ENCODE measurements around the gene F2R. TPM values are rescaled to one million over a fixed set of nuclear protein-coding genes. Genes with fewer than 3 reads are reported as not detected.

The F2R gene
- total RNA-seq, 1 experiment from 2014 or later = 3.6 TPM

- no peak overlapping the region for H3K27ac ChIP-seq
- peaks cover 11% of the 10 kb centered on the region; the same call in 1 of the 2 replicates for H3F3A ChIP-seq (ENCODE audit: insufficient read depth, low read depth)
- intact Hi-C loops (cut with micrococcal nuclease; ENCODE audit: unreplicated experiment) = no loop called here
- no peak overlapping the region for H3K4me3 ChIP-seq
- no peaks in the 10 kb centered on the region for H3K9me2 ChIP-seq (ENCODE audit: insufficient read depth)
- ChIA-PET CTCF (no interaction called here), POLR2A (ENCODE audit: unreplicated experiment) (no interaction called here)
- H2AFZ ChIP-seq = no peak overlapping the region
- H3K36me3 ChIP-seq (ENCODE audit: low read depth) = no peaks in the 10 kb centered on the region
- no peak overlapping the region for H3K4me2 ChIP-seq
- TF ChIP-seq, protein P1, sequence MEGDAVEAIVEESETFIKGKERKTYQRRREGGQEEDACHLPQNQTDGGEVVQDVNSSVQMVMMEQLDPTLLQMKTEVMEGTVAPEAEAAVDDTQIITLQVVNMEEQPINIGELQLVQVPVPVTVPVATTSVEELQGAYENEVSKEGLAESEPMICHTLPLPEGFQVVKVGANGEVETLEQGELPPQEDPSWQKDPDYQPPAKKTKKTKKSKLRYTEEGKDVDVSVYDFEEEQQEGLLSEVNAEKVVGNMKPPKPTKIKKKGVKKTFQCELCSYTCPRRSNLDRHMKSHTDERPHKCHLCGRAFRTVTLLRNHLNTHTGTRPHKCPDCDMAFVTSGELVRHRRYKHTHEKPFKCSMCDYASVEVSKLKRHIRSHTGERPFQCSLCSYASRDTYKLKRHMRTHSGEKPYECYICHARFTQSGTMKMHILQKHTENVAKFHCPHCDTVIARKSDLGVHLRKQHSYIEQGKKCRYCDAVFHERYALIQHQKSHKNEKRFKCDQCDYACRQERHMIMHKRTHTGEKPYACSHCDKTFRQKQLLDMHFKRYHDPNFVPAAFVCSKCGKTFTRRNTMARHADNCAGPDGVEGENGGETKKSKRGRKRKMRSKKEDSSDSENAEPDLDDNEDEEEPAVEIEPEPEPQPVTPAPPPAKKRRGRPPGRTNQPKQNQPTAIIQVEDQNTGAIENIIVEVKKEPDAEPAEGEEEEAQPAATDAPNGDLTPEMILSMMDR (conservative IDR thresholded peaks at IDR 0.05) = no peak
- TF ChIP-seq EZH2 (IDR thresholded peaks at IDR 0.05; ENCODE audit: low read depth) = no peak
- H4K20me1 ChIP-seq (ENCODE audit: insufficient read depth) = no peaks in the 10 kb centered on the region
- no peaks in the 10 kb centered on the region for H3K9me3 ChIP-seq (ENCODE audit: insufficient read depth, low read depth)
- no peak for DNase-seq
- H3K4me1 ChIP-seq (replicated peaks; ENCODE audit: insufficient read depth) = peaks cover 15% of the 10 kb centered on the region
- no TSS peak for BruUV-seq (replicated peaks)
- no peaks in the 10 kb centered on the region for H3K79me2 ChIP-seq (ENCODE audit: low read depth)
- H3K27me3 ChIP-seq (ENCODE audit: insufficient read depth, low read depth) = no peaks in the 10 kb centered on the region
These were observed 65.8 kb downstream of the F2R start for GRCh38 chr5:76781775-76782174.

GRCh38 chr5:76782444-76782843 lies 66.5 kb downstream of the F2R start:
- H2AFZ ChIP-seq = no peak overlapping the region
- BruUV-seq (replicated peaks) = no TSS peak
- peaks cover 22% of the 10 kb centered on the region for H3K4me1 ChIP-seq (replicated peaks; ENCODE audit: insufficient read depth)
- ChIA-PET CTCF (no interaction called here), POLR2A (ENCODE audit: unreplicated experiment) (no interaction called here)
- no peak overlapping the region for H3K4me3 ChIP-seq
- no peak for DNase-seq
- H3K27me3 ChIP-seq (ENCODE audit: insufficient read depth, low read depth) = no peaks in the 10 kb centered on the region
- TF ChIP-seq EZH2 (IDR thresholded peaks at IDR 0.05; ENCODE audit: low read depth) = no peak
- TF ChIP-seq, protein P1 (conservative IDR thresholded peaks at IDR 0.05) = no peak
- no peaks in the 10 kb centered on the region for H3K9me3 ChIP-seq (ENCODE audit: insufficient read depth, low read depth)
- H3K27ac ChIP-seq = no peak overlapping the region
- intact Hi-C loops (cut with micrococcal nuclease; ENCODE audit: unreplicated experiment) = no loop called here
- no peak overlapping the region for H3K4me2 ChIP-seq
- H3K36me3 ChIP-seq (ENCODE audit: low read depth) = no peaks in the 10 kb centered on the region
- H3F3A ChIP-seq (ENCODE audit: insufficient read depth, low read depth) = peaks cover 16% of the 10 kb centered on the region; the same call in 1 of the 2 replicates
- no peaks in the 10 kb centered on the region for H3K79me2 ChIP-seq (ENCODE audit: low read depth)
- H4K20me1 ChIP-seq (ENCODE audit: insufficient read depth) = no peaks in the 10 kb centered on the region
- H3K9me2 ChIP-seq (ENCODE audit: insufficient read depth) = no peaks in the 10 kb centered on the region

Other genes with a start within 250 kb of the F2R start
- 1.5 and 3.5 TPM in 2 replicates for gene F2RL2, start 92.7 kb upstream of the F2R start, total RNA-seq (2021)
- 34.5 and 34.6 TPM in 2 replicates for gene F2RL1, start 102.9 kb downstream of the F2R start, total RNA-seq (2021)
- not detected in 2 replicates for gene S100Z, start 133.9 kb downstream of the F2R start, total RNA-seq (2021)
- not detected in 2 replicates for gene CRHBP, start 236.9 kb downstream of the F2R start, total RNA-seq (2021)

Data from PC-9 (cell line).